Prostate gland (tissue), 2 donors: ENCODE results near the gene IL1RN. TPM values are rescaled to one million over a fixed set of nuclear protein-coding genes. Genes with fewer than 3 reads are reported as not detected.
"Not testable (repeated sequence)": the region's sequence is repeated elsewhere in the genome, so short reads cannot be mapped to it uniquely, and the experiment has no call there.

Experiments
- DNase-seq: peaks from one replicate; pipeline ENCODE4 v3.0.0-alpha.2; 2019; ENCODE audit warnings: low spot score
- H3K27ac ChIP-seq, 2 donors: fragments of 200-600 bp; sonication (generic); 2 replicates each; pipeline ENCODE4 v1.5.1; 2017 to 2019
- H3K27me3 ChIP-seq: fragments of 200-600 bp; sonication (generic); replicated peaks from 2 replicates; pipeline ENCODE4 v1.5.1; 2019; ENCODE audit not compliant: insufficient read depth
- H3K36me3 ChIP-seq, 2 donors: fragments of 200-600 bp; sonication (generic); 1 replicate in 1 of 2; 2 replicates in 1 of 2; pipeline versions ENCODE4 v1.5.1 to v1.8.1; 2017 to 2019
- H3K4me1 ChIP-seq: fragments of 200-600 bp; sonication (generic); replicated peaks from 2 replicates; pipeline ENCODE4 v1.5.1; 2019
- H3K4me3 ChIP-seq, 2 donors: fragments of 200-600 bp; sonication (generic); 2 replicates each; pipeline ENCODE4 v1.5.1; 2017 to 2019
- H3K9me3 ChIP-seq: fragments of 200-600 bp; sonication (generic); 2 replicates; pipeline ENCODE4 v1.5.1; 2017
- POLR2A ChIP-seq: fragments of 450-650 bp; IDR thresholded peaks from one replicate; pipeline ENCODE4 v1.6.1; 2016; ENCODE audit warnings: antibody characterized with exemption, mild to moderate bottlenecking
- POLR2AphosphoS5 ChIP-seq: sonication (generic); formaldehyde crosslinking; IDR thresholded peaks from one replicate; pipeline ENCODE4 v1.6.1; 2017; ENCODE audit warnings: antibody characterized with exemption
- WGBS: methylation state at CpG from one replicate; pipeline ENCODE4 v1.1.5; 2018; 5-methylcytosine and 5-hydroxymethylcytosine counted together
- intact Hi-C: fragments of 100-400 bp; cut with DNase I; formaldehyde crosslinking; loops from one replicate; pipeline ENCODE4 v1.14.2; 2022
- total RNA-seq, 2 donors: library from RNA; depleted of rRNA; stranded (reverse); fragments of >200 nt; gene quantifications; one replicate each; pipeline ENCODE4 v1.1.0, GENCODE V29; 2016
- TF ChIP-seq, protein P1 (sequence below), 4 experiments: fragments of 200-600 bp in 2 of 4; fragments of 450-650 bp in 2 of 4; sonication (generic) in 2 of 4; IDR thresholded peaks; 1 replicate in 3 of 4; 2 replicates in 1 of 4; pipeline ENCODE4 v1.5.1; 2016 to 2019; ENCODE audit warnings: antibody characterized with exemption in 4 of 4, mild to moderate bottlenecking in 2 of 4, moderate library complexity in 2 of 4

IL1RN gene
- total RNA-seq, 2 donors from 2014 or later, result 3.7 to 4.4 TPM

DNA sequence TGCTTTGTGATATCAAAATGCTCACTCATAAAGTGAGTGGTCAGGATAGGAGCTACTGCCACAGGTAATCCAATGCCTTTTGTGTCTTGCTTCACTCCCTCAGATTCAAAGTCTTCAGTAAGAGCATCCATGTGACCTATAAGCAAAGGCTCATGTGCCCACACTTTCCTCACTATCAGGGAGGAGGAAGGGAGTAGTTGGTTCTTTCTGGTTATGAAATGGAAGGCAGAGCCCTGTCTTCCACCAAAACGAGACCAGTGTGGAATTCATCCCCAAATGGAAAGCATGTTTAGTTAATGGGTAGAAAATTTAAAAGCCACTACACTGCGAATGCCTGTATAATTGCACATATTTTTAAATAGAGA lies 33.8 kb upstream of the IL1RN start:
- no peak overlapping the region for H3K4me3 ChIP-seq

DNA sequence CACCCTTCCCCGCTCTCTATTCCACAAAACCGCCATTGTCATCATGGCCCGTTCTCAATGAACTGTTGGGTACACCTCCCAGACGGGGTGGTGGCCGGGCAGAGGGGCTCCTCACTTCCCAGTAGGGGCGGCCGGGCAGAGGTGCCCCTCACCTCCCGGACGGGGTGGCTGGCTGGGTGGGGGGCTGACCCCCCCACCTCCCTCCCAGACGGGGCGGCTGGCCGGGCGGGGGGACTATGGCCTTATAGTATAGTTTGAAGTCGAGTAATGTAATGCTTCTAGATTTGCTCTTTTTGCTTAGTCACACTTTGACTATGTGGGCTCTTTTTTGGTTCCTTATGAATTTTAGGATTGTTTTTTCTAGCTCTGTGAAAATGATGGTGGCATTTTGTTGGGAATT lies 31.1 kb upstream of the IL1RN start:
- 83% methylated on average over 14 of the region's 14 CpGs for whole genome bisulfite sequencing
- H3K27ac ChIP-seq, H3K4me3 ChIP-seq, DNase-seq, H3K9me3 ChIP-seq, H3K36me3 ChIP-seq, H3K4me1 ChIP-seq, H3K27me3 ChIP-seq, intact Hi-C loops: not testable (repeated sequence)

More for the DNA sequence above, 33.8 kb upstream of the IL1RN start:
- Histone ChIP-seq H3K27me3 (no peaks in the 10 kb centered on the region), H3K36me3 (no peaks in the 10 kb centered on the region), H3K27ac (no peak overlapping the region), H3K4me1 (no peaks in the 10 kb centered on the region), H3K9me3 (no peaks in the 10 kb centered on the region)
- intact Hi-C loops, result no loop called here
- no peak for DNase-seq
- 42% methylated on average over 2 of the region's 2 CpGs for WGBS
- TF ChIP-seq, protein P1, sequence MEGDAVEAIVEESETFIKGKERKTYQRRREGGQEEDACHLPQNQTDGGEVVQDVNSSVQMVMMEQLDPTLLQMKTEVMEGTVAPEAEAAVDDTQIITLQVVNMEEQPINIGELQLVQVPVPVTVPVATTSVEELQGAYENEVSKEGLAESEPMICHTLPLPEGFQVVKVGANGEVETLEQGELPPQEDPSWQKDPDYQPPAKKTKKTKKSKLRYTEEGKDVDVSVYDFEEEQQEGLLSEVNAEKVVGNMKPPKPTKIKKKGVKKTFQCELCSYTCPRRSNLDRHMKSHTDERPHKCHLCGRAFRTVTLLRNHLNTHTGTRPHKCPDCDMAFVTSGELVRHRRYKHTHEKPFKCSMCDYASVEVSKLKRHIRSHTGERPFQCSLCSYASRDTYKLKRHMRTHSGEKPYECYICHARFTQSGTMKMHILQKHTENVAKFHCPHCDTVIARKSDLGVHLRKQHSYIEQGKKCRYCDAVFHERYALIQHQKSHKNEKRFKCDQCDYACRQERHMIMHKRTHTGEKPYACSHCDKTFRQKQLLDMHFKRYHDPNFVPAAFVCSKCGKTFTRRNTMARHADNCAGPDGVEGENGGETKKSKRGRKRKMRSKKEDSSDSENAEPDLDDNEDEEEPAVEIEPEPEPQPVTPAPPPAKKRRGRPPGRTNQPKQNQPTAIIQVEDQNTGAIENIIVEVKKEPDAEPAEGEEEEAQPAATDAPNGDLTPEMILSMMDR (IDR thresholded peaks at IDR 0.05), result no peak
- TF ChIP-seq POLR2A (no peak), POLR2AphosphoS5 (no peak)

DNA sequence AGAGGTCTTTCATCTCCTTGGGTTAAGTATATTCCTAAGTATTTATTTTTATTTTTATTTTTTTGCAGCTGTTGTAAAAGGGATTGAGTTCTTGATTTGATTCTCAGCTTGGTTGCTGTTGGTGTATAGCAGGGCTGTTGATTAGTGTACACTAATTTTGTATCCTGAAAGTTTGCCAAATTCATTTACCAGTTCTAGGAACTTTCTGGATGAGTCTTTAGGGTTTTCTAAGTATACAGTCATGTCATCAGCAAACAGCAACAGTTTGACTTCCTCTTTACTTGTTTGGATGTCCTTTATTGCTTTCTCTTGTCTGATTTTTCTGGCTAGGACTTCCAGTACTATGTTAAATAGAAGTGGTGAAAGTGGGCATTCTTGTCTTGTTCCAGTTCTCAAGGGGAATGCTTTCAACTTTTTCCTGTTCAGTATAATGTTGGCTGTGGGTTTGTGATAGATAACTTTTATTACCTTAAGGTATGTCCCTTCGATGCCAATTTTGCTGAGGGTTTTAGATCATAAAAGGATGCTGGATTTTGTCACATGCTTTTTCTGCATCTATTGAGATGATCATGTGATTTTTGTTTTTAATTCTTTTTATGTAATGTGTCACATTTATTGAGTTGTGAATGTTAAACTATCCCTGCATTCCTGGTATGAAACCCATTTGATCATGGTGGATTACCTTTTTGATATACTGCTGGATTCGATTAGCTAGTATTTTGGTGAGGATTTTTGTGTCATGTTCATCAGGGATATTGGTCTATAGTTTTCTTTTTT lies 30.4 kb upstream of the IL1RN start:
- 42% methylated on average over 2 of the region's 2 CpGs for WGBS

DNA sequence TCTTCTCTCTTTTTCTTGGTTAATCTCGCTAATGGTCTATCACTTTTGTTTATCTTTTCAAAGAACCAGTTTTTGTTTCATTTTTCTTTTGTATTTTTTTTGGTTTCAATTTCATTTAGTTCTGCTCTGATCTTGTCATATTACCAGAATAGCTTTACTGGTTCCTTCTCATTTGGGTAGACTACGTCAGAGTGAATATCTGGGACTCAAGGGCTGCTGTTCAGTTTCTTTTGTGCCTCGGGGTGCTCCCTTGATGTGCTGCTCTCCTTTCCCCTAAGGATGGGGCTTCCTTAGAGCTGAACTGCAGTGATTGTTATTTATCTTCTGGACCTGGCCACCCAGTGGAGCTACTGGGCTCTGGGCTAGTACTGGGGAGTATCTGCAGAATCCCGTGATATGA lies 29.4 kb upstream of the IL1RN start:
- H3K4me3 ChIP-seq, result no peak overlapping the region
- no peak for DNase-seq
- no peaks in the 10 kb centered on the region for H3K27me3 ChIP-seq
- TF ChIP-seq POLR2AphosphoS5, result no peak
- TF ChIP-seq, protein P1 (IDR thresholded peaks at IDR 0.05), result no peak
- no peak for TF ChIP-seq POLR2A
- H3K27ac ChIP-seq, result no peak overlapping the region
- H3K36me3 ChIP-seq, result no peaks in the 10 kb centered on the region
- H3K4me1 ChIP-seq, result no peaks in the 10 kb centered on the region
- no peaks in the 10 kb centered on the region for H3K9me3 ChIP-seq
- 89% methylated on average over 4 of the region's 4 CpGs for WGBS
- intact Hi-C loops, result no loop called here

More for the DNA sequence above, 30.4 kb upstream of the IL1RN start:
- H3K36me3 ChIP-seq, DNase-seq, H3K4me1 ChIP-seq, intact Hi-C loops, H3K27me3 ChIP-seq, H3K4me3 ChIP-seq, H3K9me3 ChIP-seq, H3K27ac ChIP-seq: not testable (repeated sequence)

GRCh38 chr2:113098532-113098931 lies 28.9 kb upstream of the IL1RN start:
- Histone ChIP-seq H3K9me3 (no peaks in the 10 kb centered on the region), H3K4me1 (no peaks in the 10 kb centered on the region), H3K36me3 (no peaks in the 10 kb centered on the region), H3K27me3 (no peaks in the 10 kb centered on the region), H3K27ac (no peak overlapping the region), H3K4me3 (no peak overlapping the region)
- DNase-seq, result no peak
- 87% methylated on average over 6 of the region's 6 CpGs for WGBS
- no peak for TF ChIP-seq POLR2AphosphoS5
- TF ChIP-seq, protein P1 (IDR thresholded peaks at IDR 0.05), result no peak
- TF ChIP-seq POLR2A, result no peak
- intact Hi-C loops, result no loop called here

- Histone ChIP-seq H3K4me3 (no peak overlapping the region), H3K27ac (no peak overlapping the region), H3K36me3 (no peaks in the 10 kb centered on the region), H3K27me3 (no peaks in the 10 kb centered on the region), H3K9me3 (no peaks in the 10 kb centered on the region), H3K4me1 (no peaks in the 10 kb centered on the region)
- intact Hi-C loops, result no loop called here
- no peak for DNase-seq
- 73% methylated on average over 2 of the region's 2 CpGs for WGBS
- TF ChIP-seq, protein P1 (IDR thresholded peaks at IDR 0.05), result no peak
- TF ChIP-seq POLR2A, result no peak
- TF ChIP-seq POLR2AphosphoS5, result no peak
Measured at GRCh38 chr2:113102133-113102532, 25.3 kb upstream of the IL1RN start.
